ENCODE data around the gene LILRA1. TPM values are rescaled to one million over a fixed set of nuclear protein-coding genes. Genes with fewer than 3 reads are reported as not detected.
"Not testable (repeated sequence)": the region's sequence is repeated elsewhere in the genome, so short reads cannot be mapped to it uniquely, and the experiment has no call there.

The LILRA1 gene
- total RNA-seq, 1 donor from 2014 or later = not detected

- no peak for DNase-seq (ENCODE audit: low spot score)
- H3K27me3 Mint-ChIP-seq (ENCODE audit: low read depth) = peaks cover 4% of the 10 kb centered on the region
- no peaks in the 10 kb centered on the region for H3K4me1 Mint-ChIP-seq (ENCODE audit: low read depth)
- H3K4me3 Mint-ChIP-seq (ENCODE audit: low read depth) = no peak overlapping the region
- H3K36me3 Mint-ChIP-seq (ENCODE audit: low read depth) = no peaks in the 10 kb centered on the region
- no peaks in the 10 kb centered on the region for H3K9me3 Mint-ChIP-seq
- intact Hi-C loops (cut with micrococcal nuclease) = no loop called here
- no peak overlapping the region for H3K27ac Mint-ChIP-seq
Measured at GRCh38 chr19:54633401-54633800, 40.0 kb downstream of the LILRA1 start.

GRCh38 chr19:54636081-54636480, 42.6 kb downstream of the LILRA1 start:
- H3K9me3 Mint-ChIP-seq; H3K4me3 Mint-ChIP-seq (ENCODE audit: low read depth); H3K36me3 Mint-ChIP-seq (ENCODE audit: low read depth); intact Hi-C loops (cut with micrococcal nuclease); DNase-seq (ENCODE audit: low spot score); H3K27ac Mint-ChIP-seq; H3K27me3 Mint-ChIP-seq (ENCODE audit: low read depth); H3K4me1 Mint-ChIP-seq (ENCODE audit: low read depth): not testable (repeated sequence)

GRCh38 chr19:54638683-54639082, 45.3 kb downstream of the LILRA1 start:
- no peak for DNase-seq (ENCODE audit: low spot score)
- Mint-ChIP-seq H3K27me3 (ENCODE audit: low read depth) (no peaks in the 10 kb centered on the region), H3K36me3 (ENCODE audit: low read depth) (no peaks in the 10 kb centered on the region), H3K4me1 (ENCODE audit: low read depth) (no peaks in the 10 kb centered on the region), H3K27ac (no peak overlapping the region), H3K4me3 (ENCODE audit: low read depth) (no peak overlapping the region), H3K9me3 (no peaks in the 10 kb centered on the region)
- intact Hi-C loops (cut with micrococcal nuclease) = no loop called here

- not testable (repeated sequence) for H3K4me3 Mint-ChIP-seq (ENCODE audit: low read depth); H3K36me3 Mint-ChIP-seq (ENCODE audit: low read depth)
Measured at GRCh38 chr19:54642953-54643352, 49.5 kb downstream of the LILRA1 start.

GRCh38 chr19:54643583-54643982, 50.2 kb downstream of the LILRA1 start:
- DNase-seq (ENCODE audit: low spot score); H3K4me3 Mint-ChIP-seq (ENCODE audit: low read depth); intact Hi-C loops (cut with micrococcal nuclease); H3K27ac Mint-ChIP-seq; H3K9me3 Mint-ChIP-seq; H3K36me3 Mint-ChIP-seq (ENCODE audit: low read depth); H3K27me3 Mint-ChIP-seq (ENCODE audit: low read depth); H3K4me1 Mint-ChIP-seq (ENCODE audit: low read depth): not testable (repeated sequence)

More at GRCh38 chr19:54642953-54643352, 49.5 kb downstream of the LILRA1 start:
- intact Hi-C loops (cut with micrococcal nuclease); H3K27me3 Mint-ChIP-seq (ENCODE audit: low read depth); H3K27ac Mint-ChIP-seq; H3K4me1 Mint-ChIP-seq (ENCODE audit: low read depth); DNase-seq (ENCODE audit: low spot score); H3K9me3 Mint-ChIP-seq: not testable (repeated sequence)

- DNase-seq (ENCODE audit: low spot score) = no peak
- H3K27me3 Mint-ChIP-seq (ENCODE audit: low read depth) = no peaks in the 10 kb centered on the region
- H3K27ac Mint-ChIP-seq = no peak overlapping the region
- H3K9me3 Mint-ChIP-seq = no peaks in the 10 kb centered on the region
- H3K4me3 Mint-ChIP-seq (ENCODE audit: low read depth) = no peak overlapping the region
- no peaks in the 10 kb centered on the region for H3K36me3 Mint-ChIP-seq (ENCODE audit: low read depth)
- intact Hi-C loops (cut with micrococcal nuclease) = no loop called here
- no peaks in the 10 kb centered on the region for H3K4me1 Mint-ChIP-seq (ENCODE audit: low read depth)
Measured at GRCh38 chr19:54644056-54644455, 50.6 kb downstream of the LILRA1 start.

- intact Hi-C loops (cut with micrococcal nuclease) = no loop called here
- H3K4me3 Mint-ChIP-seq (ENCODE audit: low read depth) = no peak overlapping the region
- H3K9me3 Mint-ChIP-seq = no peaks in the 10 kb centered on the region
- no peaks in the 10 kb centered on the region for H3K27me3 Mint-ChIP-seq (ENCODE audit: low read depth)
- no peaks in the 10 kb centered on the region for H3K36me3 Mint-ChIP-seq (ENCODE audit: low read depth)
- H3K27ac Mint-ChIP-seq = no peak overlapping the region
- DNase-seq (ENCODE audit: low spot score) = no peak
- H3K4me1 Mint-ChIP-seq (ENCODE audit: low read depth) = no peaks in the 10 kb centered on the region
Measured at GRCh38 chr19:54646331-54646841, 53.0 kb downstream of the LILRA1 start.

GRCh38 chr19:54648129-54648528, 54.7 kb downstream of the LILRA1 start:
- intact Hi-C loops (cut with micrococcal nuclease) = no loop called here
- H3K9me3 Mint-ChIP-seq = no peaks in the 10 kb centered on the region
- H3K4me1 Mint-ChIP-seq (ENCODE audit: low read depth) = no peaks in the 10 kb centered on the region
- H3K4me3 Mint-ChIP-seq (ENCODE audit: low read depth) = no peak overlapping the region
- H3K27ac Mint-ChIP-seq = no peak overlapping the region
- no peaks in the 10 kb centered on the region for H3K27me3 Mint-ChIP-seq (ENCODE audit: low read depth)
- H3K36me3 Mint-ChIP-seq (ENCODE audit: low read depth) = no peaks in the 10 kb centered on the region
- DNase-seq (ENCODE audit: low spot score) = no peak

- H3K36me3 Mint-ChIP-seq (ENCODE audit: low read depth) = no peaks in the 10 kb centered on the region
- intact Hi-C loops (cut with micrococcal nuclease) = no loop called here
- no peak overlapping the region for H3K27ac Mint-ChIP-seq
- no peak overlapping the region for H3K4me3 Mint-ChIP-seq (ENCODE audit: low read depth)
- no peaks in the 10 kb centered on the region for H3K9me3 Mint-ChIP-seq
- H3K27me3 Mint-ChIP-seq (ENCODE audit: low read depth) = no peaks in the 10 kb centered on the region
- no peaks in the 10 kb centered on the region for H3K4me1 Mint-ChIP-seq (ENCODE audit: low read depth)
- no peak for DNase-seq (ENCODE audit: low spot score)
Measured at GRCh38 chr19:54650108-54650655, 56.8 kb downstream of the LILRA1 start.

Other genes starting within 250 kb of the LILRA1 start
- gene LAIR1, start 228.7 kb upstream of the LILRA1 start, total RNA-seq = 8.8 and 10.8 TPM in 2 replicates
- 0.50 TPM in 1 of 2 replicates, not detected in the other for gene TTYH1, start 178.2 kb upstream of the LILRA1 start, total RNA-seq
- 203 and 209 TPM in 2 replicates for gene LENG8, start 144.4 kb upstream of the LILRA1 start, total RNA-seq
- 7.5 and 8.1 TPM in 2 replicates for gene LENG9, start 129.9 kb upstream of the LILRA1 start, total RNA-seq
- 1.0 TPM in 1 of 2 replicates, not detected in the other for gene CDC42EP5, start 120.3 kb upstream of the LILRA1 start, total RNA-seq
- 76.8 and 77.7 TPM in 2 replicates for gene LAIR2, start 90.8 kb upstream of the LILRA1 start, total RNA-seq
- not detected in 2 replicates for gene LILRA2, start 19.8 kb upstream of the LILRA1 start, total RNA-seq
- gene LILRB1, start 36.9 kb downstream of the LILRA1 start, total RNA-seq = not detected in 2 replicates
- gene LILRB4, start 69.4 kb downstream of the LILRA1 start, total RNA-seq = 0.32 and 0.46 TPM in 2 replicates
- gene KIR3DL3, start 130.8 kb downstream of the LILRA1 start, total RNA-seq = not detected in 2 replicates
- gene KIR2DL3, start 144.9 kb downstream of the LILRA1 start, total RNA-seq = not detected in 2 replicates
- not detected in 2 replicates for gene KIR2DL1, start 176.2 kb downstream of the LILRA1 start, total RNA-seq
- gene KIR2DL4, start 210.0 kb downstream of the LILRA1 start, total RNA-seq = not detected in 2 replicates
- gene KIR3DL1, start 222.8 kb downstream of the LILRA1 start, total RNA-seq = not detected in 2 replicates
- gene KIR2DS4, start 239.0 kb downstream of the LILRA1 start, total RNA-seq = not detected in 2 replicates

Measured in activated T-helper 2 cell treated with anti-CD3 and anti-CD28 coated beads, Interferon-gamma antibody, Interleukin-2, Interleukin-4, amounts not matched to agents 10 μg/mL and 5 μg/mL and 100 μg/mL, durations not matched to agents 14 hours and 24 hours and 36 hours (primary cell).